ENCODE data around the gene DNAJB8. TPM values are rescaled to one million over a fixed set of nuclear protein-coding genes. Genes with fewer than 3 reads are reported as not detected.

The DNAJB8 gene
- total and polyA plus RNA-seq, 9 of the 15 experiments (the other 6 are each of a cell fraction or from before 2014, with no cell fraction given), result not detected

GRCh38 chr3:128495435-128495970 lies 28.8 kb upstream of the DNAJB8 start (continued):
- no peak for TF ChIP-seq ATF6 (CRISPR knock-in tag; IDR thresholded peaks at IDR 0.05)
- TF ChIP-seq MAFK (IDR thresholded peaks at IDR 0.05; ENCODE audit: low read length), result no peak
- TF ChIP-seq ZBTB2 (IDR thresholded peaks at IDR 0.05), result no peak
- TF ChIP-seq ARHGAP35 (IDR thresholded peaks at IDR 0.05; ENCODE audit: partially characterized antibody), result no peak
- TF ChIP-seq TEAD4 (IDR thresholded peaks at IDR 0.05; ENCODE audit: low read length), result peak; percentile 59; the same call in 1 of the 2 replicates
- TF ChIP-seq TEAD4 (CRISPR knock-in tag; IDR thresholded peaks at IDR 0.05; ENCODE audit: borderline replicate concordance), result no peak
- peak in 1 of 2 experiments; percentile 29; a peak in 1 of 4 replicates for TF ChIP-seq RCOR1 (IDR thresholded peaks at IDR 0.05; ENCODE audit: borderline replicate concordance in 1 of 2, low read depth in 2 of 2, low read length in 2 of 2)
- no peak for TF ChIP-seq CHCHD3 (CRISPR knock-in tag; IDR thresholded peaks at IDR 0.05)
- no peak for TF ChIP-seq EZH2 (IDR thresholded peaks at IDR 0.05; ENCODE audit: borderline replicate concordance, low read depth, low read length)
- no peak for TF ChIP-seq CUX1 (CRISPR knock-in tag; IDR thresholded peaks at IDR 0.05)
- TF ChIP-seq RAD21 (CRISPR knock-in tag; conservative IDR thresholded peaks at IDR 0.05 in 1 of 2, IDR thresholded peaks at IDR 0.05 in 1 of 2), result no peak
- TF ChIP-seq OTX1 (CRISPR knock-in tag; IDR thresholded peaks at IDR 0.05), result no peak
- TF ChIP-seq BCOR (IDR thresholded peaks at IDR 0.05), result no peak
- TF ChIP-seq MYNN (IDR thresholded peaks at IDR 0.05), result peak; percentile 61; the same call in 1 of the 2 replicates
- no peak for TF ChIP-seq MYNN (CRISPR knock-in tag; IDR thresholded peaks at IDR 0.05)
- TF ChIP-seq GATAD2A (IDR thresholded peaks at IDR 0.05), result peak; percentile 64; the same call in 1 of the 2 replicates
- no peak for TF ChIP-seq HEY1 (CRISPR knock-in tag; IDR thresholded peaks at IDR 0.05; ENCODE audit: borderline replicate concordance)
- TF ChIP-seq ZNF124 (CRISPR knock-in tag; IDR thresholded peaks at IDR 0.05), result no peak
- TF ChIP-seq ZNF644 (tag; IDR thresholded peaks at IDR 0.05; ENCODE audit: low read depth), result no peak
- TF ChIP-seq SIX5 (IDR thresholded peaks at IDR 0.05; ENCODE audit: borderline replicate concordance in 1 of 2, insufficient read depth in 1 of 2, low read depth in 1 of 2, low read length in 2 of 2), result no peak
- TF ChIP-seq POLR2AphosphoS2 (IDR thresholded peaks at IDR 0.05; ENCODE audit: low read length), result 0 out of 2 replicates have a peak, but pooled peaks have one; percentile 0
- TF ChIP-seq ZC3H4 (CRISPR knock-in tag; IDR thresholded peaks at IDR 0.05; ENCODE audit: borderline replicate concordance), result no peak

Measured in K562 (cell line).